HL-60/S4 treated with phorbol 12-myristate 13-acetate at 8.2 ng/mL for 4 days and 3 days (cell line): Measurements from ENCODE around the gene CBR3.
"Not testable (repeated sequence)": the region's sequence is repeated elsewhere in the genome, so short reads cannot be mapped to it uniquely, and the experiment has no call there.

Experiments
- in situ Hi-C: fragments of 300-500 bp; cut with MboI; formaldehyde crosslinking; loops from 2 replicates; pipeline ENCODE4 v1.15.0; 2022; ENCODE audit warnings: low sequenced_read_pairs

Gene CBR3

DNA sequence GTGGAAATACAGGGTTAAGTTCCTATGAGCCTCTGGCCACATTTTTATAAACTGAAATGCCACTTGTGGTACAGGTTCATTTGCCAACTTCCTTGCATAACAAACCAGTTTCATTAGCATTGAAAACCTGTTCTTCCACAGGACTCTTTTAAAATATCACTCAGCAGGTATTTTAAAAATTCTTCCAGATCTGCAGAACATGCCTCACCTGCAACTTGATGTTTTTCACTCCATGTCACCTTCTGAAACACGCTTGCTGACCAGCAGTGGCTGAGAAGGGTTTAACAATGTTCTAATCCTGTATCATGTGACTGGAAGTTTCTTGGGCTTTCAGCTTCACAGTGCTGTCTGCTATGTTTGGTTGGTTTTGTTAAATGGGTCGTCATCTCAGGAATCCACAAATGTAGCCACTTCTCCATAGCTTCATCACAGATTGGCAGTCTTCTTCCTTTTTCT is 17.6 kb upstream of the CBR3 start:
- in situ Hi-C loops = no loop called here

DNA sequence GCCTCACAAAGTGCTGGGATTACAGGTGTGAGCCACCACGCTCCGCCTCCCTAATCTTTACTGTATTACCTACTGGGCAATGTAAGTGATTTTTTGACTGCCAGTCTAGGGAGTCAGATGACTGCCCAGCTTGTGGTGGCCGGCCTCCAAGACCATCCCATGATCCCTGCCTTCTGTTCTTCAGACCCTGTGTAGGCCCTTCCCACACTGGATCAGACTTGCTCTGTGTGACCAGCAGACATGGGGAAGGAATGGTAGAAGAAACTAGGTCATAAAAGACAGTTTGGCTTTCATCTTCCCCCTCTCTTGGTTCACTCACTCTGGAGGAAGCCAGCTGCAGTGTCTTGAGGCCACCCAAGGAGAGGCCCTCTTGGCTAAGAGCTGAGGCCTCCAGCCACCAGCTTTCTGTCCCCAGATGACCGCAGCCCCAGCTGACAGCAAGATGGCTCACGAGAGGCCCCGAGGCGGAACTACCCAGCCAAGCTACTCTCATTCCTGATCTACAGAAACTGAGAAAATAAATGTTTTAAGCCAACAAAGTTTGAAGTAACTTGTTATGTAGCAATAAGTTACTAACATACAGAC is 14.5 kb upstream of the CBR3 start:
- in situ Hi-C loops = no loop called here

- in situ Hi-C loops = no loop called here
Observed at GRCh38 chr21:36122977-36123376, 11.9 kb upstream of the CBR3 start.

GRCh38 chr21:36124395-36124794 is 10.5 kb upstream of the CBR3 start:
- in situ Hi-C loops = no loop called here

GRCh38 chr21:36125512-36126207 is 9.2 kb upstream of the CBR3 start:
- in situ Hi-C loops = no loop called here

- in situ Hi-C loops = no loop called here
Observed at GRCh38 chr21:36126208-36126565, 8.7 kb upstream of the CBR3 start.

DNA sequence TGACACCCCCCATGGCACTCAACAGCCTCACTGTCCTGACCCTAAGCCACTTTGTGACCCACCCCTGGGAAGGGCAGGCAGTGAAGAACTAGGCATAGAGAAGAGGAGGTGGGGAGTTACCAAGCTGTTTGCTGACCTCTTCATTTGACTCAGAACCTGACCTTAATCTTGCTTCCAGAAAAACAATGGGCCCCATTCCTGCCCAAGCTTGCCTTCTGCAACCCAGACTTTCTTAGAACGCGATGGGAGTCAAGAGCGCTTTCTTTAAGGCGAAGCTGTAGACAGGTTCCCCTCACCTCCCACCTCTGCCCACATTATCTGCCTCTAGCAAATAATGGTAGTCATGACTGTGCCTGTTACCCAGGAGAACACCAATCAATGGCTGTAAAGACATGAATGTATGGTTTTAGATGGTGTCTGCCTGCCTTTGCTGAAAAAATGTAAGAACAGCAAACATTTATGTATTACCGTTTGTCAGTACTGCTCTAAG is 8.2 kb upstream of the CBR3 start:
- in situ Hi-C loops = no loop called here

- in situ Hi-C loops = no loop called here
Observed at GRCh38 chr21:36127250-36127904, 7.5 kb upstream of the CBR3 start.

DNA sequence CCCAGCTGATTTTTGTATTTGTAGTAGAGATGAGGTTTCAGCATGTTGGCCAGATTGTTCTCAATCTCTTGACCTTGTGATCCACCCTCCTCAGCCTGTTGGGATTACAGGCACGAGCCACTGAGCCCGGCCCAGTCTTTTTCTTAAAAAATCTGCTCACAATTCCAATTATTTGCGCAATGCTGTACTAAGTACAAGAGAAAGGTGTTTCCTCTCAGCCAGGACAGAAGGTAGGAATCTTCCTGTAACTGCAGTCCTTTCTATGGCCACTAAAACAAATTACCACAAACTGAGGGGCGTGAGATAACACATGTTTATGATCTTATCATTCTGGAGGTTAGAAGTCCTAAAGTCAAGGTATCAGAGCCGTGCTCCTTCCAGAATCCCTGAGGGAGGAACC is 6.9 kb upstream of the CBR3 start:
- in situ Hi-C loops = no loop called here

DNA sequence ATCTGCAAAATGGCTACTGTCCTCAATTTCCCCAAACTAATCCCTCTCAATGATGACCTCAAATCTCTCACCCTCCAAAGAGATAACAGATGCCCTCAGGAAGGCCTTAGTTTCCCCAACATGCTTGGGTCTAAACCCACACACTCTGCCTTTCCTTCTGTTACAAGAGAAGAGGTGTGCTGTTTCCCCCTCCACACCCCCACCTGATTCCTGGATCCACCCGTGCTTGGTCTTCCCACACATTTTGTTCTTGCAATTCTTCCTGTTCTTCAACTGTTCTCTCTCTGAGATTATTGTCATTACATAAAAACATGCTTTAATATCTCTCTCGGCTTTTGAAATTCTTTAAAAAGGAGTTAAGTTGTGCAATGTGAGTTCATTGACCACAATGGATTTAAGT is 5.7 kb upstream of the CBR3 start:
- in situ Hi-C loops = no loop called here

DNA sequence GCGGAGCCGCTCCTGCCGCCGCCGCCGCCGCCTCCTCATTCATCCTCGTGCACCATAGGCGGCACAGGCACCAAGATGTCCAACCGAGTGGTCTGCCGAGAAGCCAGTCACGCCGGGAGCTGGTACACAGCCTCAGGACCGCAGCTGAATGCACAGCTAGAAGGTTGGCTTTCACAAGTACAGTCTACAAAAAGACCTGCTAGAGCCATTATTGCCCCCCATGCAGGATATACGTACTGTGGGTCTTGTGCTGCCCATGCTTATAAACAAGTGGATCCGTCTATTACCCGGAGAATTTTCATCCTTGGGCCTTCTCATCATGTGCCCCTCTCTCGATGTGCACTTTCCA is 4.5 kb upstream of the CBR3 start:
- in situ Hi-C loops = not testable (repeated sequence)

- in situ Hi-C loops = not testable (repeated sequence)
Observed at GRCh38 chr21:36130839-36131238, 4.0 kb upstream of the CBR3 start.

- in situ Hi-C loops = no loop called here
Observed at GRCh38 chr21:36132696-36133095, 2.2 kb upstream of the CBR3 start.

DNA sequence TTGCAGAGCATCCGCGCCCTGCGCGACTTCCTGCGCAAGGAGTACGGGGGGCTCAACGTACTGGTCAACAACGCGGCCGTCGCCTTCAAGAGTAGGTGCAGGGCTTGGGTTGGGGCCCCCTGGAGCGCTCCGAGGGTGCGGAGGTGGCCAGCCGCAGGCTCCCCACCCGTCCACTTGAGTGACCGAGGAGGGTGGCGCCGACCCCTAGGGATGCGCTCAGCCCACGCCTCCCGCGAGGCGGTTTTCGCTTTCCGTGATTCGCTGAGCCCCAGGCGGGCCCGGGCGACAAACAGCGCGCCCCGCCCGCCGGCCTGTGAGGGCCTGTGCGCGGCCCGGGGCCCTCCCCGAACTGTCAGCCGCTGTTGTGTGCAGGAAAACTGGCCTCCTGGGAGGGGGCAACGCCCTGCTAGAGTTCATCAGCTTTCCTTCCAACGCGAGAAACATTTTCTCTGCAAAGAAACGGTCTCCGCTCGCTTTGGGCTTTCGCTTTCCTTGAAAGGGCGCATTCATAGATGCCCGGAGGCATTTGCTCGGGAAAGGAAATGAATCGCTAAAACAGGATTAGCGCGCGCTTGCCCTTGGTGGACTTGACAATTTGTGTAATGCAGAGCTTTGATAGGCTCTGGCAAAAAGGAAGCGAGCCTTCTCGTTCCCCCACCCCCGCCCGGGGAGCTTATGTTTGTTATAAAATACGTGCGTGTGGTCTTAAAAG is 668 bp downstream of the CBR3 start:
- in situ Hi-C loops = no loop called here

GRCh38 chr21:36139791-36140190 is 4.9 kb downstream of the CBR3 start:
- in situ Hi-C loops = not testable (repeated sequence)

DNA sequence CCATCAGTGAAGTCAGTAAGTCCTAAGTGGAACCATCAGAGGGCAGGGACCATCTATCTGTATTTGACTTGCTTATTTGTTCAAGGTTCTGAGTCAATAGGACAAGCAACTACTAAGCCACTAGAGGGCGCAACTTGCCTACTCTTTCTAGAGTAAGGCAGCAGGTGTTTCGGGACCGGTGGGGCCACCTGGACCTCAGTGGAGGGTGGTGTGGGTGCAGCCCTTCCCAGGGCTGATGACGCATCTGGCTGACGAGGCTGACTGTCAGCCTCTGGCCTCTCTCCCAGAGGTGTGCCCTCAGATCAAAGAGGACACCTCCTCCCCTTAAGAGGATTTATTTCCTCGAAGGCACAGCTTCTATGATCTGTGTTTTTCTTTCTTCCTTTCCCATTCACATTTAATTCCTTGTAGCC is 6.6 kb downstream of the CBR3 start:
- in situ Hi-C loops = no loop called here

DNA sequence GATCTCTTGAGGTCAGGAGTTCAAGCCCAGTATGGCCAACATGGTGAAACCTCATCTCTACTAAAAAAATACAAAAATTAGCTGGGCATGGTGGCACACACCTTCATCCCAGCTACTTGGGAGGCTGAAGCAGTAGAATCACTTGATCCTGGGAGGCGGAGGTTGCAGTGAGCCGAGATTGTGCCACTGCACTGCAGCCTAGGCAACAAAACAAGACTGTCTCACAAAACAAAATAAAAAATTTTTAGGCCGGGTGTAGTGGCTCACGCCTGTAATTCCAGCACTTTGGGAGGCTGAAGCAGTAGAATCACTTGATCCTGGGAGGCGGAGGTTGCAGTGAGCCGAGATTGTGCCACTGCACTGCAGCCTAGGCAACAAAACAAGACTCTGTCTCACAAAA is 9.4 kb downstream of the CBR3 start:
- in situ Hi-C loops = not testable (repeated sequence)

DNA sequence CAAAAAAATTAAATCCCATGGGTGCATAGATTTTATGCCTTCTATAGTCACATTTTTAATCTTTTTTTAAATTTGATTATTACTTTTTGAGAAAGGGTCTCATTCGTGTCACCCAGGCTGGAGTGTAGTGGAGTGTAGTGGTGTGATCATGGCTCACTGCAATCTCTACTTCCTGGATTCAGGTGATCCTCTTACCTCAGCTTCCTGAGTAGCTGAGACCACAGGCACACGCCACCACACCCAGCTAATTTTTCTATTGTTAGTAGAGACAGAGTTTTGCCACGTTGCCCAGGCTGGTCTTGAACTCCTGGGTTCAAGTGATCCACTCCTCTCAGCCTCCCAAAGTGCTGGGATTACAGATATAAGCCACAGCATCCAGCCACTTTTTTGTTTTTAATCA is 10.4 kb downstream of the CBR3 start:
- in situ Hi-C loops = no loop called here

GRCh38 chr21:36147911-36148310 is 13.0 kb downstream of the CBR3 start:
- in situ Hi-C loops = no loop called here

DNA sequence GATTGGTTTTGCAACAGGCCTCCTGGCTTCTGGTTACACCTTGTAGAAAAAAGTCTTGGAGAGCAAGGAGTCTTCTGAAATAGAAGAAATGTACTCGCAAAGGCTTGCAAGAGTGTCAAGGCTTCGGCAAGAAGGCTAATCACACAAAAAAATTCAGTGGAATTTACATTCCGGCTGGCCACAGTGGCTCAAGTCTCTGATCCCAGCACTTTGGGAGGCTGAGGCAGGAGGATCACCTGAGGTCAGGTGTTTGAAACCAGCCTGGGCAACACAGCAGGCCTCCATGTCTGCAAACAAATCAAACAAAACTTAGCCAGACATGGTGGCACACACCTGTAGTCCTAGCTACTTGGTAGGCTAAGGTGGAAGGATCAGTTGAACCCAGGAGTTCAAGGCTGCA is 14.0 kb downstream of the CBR3 start:
- in situ Hi-C loops = no loop called here
